K562 (cell line): ENCODE data around the gene C6orf15. TPM values are rescaled to one million over a fixed set of nuclear protein-coding genes. Genes with fewer than 3 reads are reported as not detected.
A peak's percentile ranks its signal among the peaks of the same experiment; 100 is the strongest.

Source experiments
- ADNP ChIP-seq: fragments of 200-800 bp; sonication (Bioruptor generic); IDR thresholded peaks from 2 replicates; pipeline ENCODE4 v1.6.1; 2016; ENCODE audit warnings: missing genetic modification characterization, missing compliant biosample characterization
- ATF1 ChIP-seq, 2 experiments: fragments of 450-650 bp in 1 of 2; IDR thresholded peaks; 2 replicates each; pipeline ENCODE4 v1.6.1; 2016; ENCODE audit warnings: missing compliant biosample characterization in 1 of 2, missing genetic modification characterization in 1 of 2
- BRD9 ChIP-seq: fragments of 450-650 bp; IDR thresholded peaks from 2 replicates; pipeline ENCODE4 v1.6.1; 2018; ENCODE audit warnings: low read depth; ENCODE audit not compliant: partially characterized antibody
- CHD1 ChIP-seq: fragments of 200-600 bp; sonication (generic); IDR thresholded peaks from one replicate; pipeline ENCODE4 v1.6.1; 2012; ENCODE audit warnings: mild to moderate bottlenecking, moderate library complexity, low read length, inconsistent platforms
- FOXP4 ChIP-seq: sonication (generic); formaldehyde crosslinking; IDR thresholded peaks from 2 replicates; pipeline ENCODE4 v1.8.0; 2022; ENCODE audit warnings: mild to moderate bottlenecking, missing genetic modification reagents, borderline replicate concordance
- JUNB ChIP-seq: fragments of 450-650 bp; formaldehyde crosslinking; conservative IDR thresholded peaks from 2 replicates; pipeline ENCODE4 v1.4.0; 2020; ENCODE audit warnings: mild to moderate bottlenecking
- KDM4B ChIP-seq, 2 experiments: fragments of 450-650 bp in 1 of 2; sonication (generic) in 1 of 2; IDR thresholded peaks; 2 replicates each; pipeline ENCODE4 v1.6.1; 2016 to 2017; ENCODE audit warnings: borderline replicate concordance in 2 of 2, antibody characterized with exemption in 1 of 2, low read depth in 1 of 2, mild to moderate bottlenecking in 1 of 2
- L3MBTL2 ChIP-seq: fragments of 450-650 bp; IDR thresholded peaks from 2 replicates; pipeline ENCODE4 v1.6.1; 2016; ENCODE audit warnings: mild to moderate bottlenecking, moderate library complexity
- NCOA2 ChIP-seq, 2 experiments: fragments of 450-650 bp; IDR thresholded peaks; 2 replicates each; pipeline ENCODE4 v1.6.1; 2018; ENCODE audit warnings: mild to moderate bottlenecking in 2 of 2, moderate library complexity in 1 of 2; ENCODE audit not compliant: partially characterized antibody in 2 of 2
- PML ChIP-seq: IDR thresholded peaks from 2 replicates; pipeline ENCODE4 v1.6.1; 2012; ENCODE audit warnings: low read length, inconsistent platforms
- POLR2H ChIP-seq: IDR thresholded peaks from 2 replicates; pipeline ENCODE4 v1.6.1; 2016; ENCODE audit warnings: missing genetic modification characterization, low read depth, mild to moderate bottlenecking, control low read depth, missing compliant biosample characterization, moderate library complexity
- SRF ChIP-seq, 2 experiments: fragments of 250-450, 450-650 bp in 1 of 2; sonication (Bioruptor Pico) in 1 of 2; sonication (generic) in 1 of 2; formaldehyde crosslinking; IDR thresholded peaks; 2 replicates each; pipeline versions ENCODE4 v1.5.0 to v1.5.1; 2020 to 2022; ENCODE audit warnings: mild to moderate bottlenecking in 1 of 2, missing genetic modification reagents in 1 of 2
- STAG1 ChIP-seq: sonication (generic); formaldehyde crosslinking; IDR thresholded peaks from 2 replicates; pipeline ENCODE4 v1.5.0; 2020; ENCODE audit warnings: missing genetic modification reagents, borderline replicate concordance
- TBP ChIP-seq: optimal IDR thresholded peaks from 2 replicates; pipeline ENCODE3; 2011; ENCODE audit warnings: low read depth, low read length, improper control_type of control experiment
- ZFP1 ChIP-seq: fragments of 450-650 bp; formaldehyde crosslinking; IDR thresholded peaks from 2 replicates; pipeline ENCODE4 v1.4.0; 2020; ENCODE audit warnings: mild to moderate bottlenecking, mixed read lengths
- ZHX1 ChIP-seq: fragments of 150-350 bp; conservative IDR thresholded peaks from 2 replicates; pipeline ENCODE4 v1.6.1; 2014; ENCODE audit warnings: low read length
- ZNF24 ChIP-seq: fragments of 450-650 bp; IDR thresholded peaks from 2 replicates; pipeline ENCODE4 v1.6.1; 2016
- ZNF699 ChIP-seq: fragments of 250-450 bp; sonication (Bioruptor Pico); IDR thresholded peaks from 2 replicates; pipeline ENCODE4 v1.8.0; 2021; ENCODE audit warnings: mild to moderate bottlenecking, moderate library complexity; ENCODE audit not compliant: insufficient replicate concordance
- polyA plus RNA-seq, 8 experiments: library from polyadenylated mRNA; depleted of rRNA in 4 of 8; stranded (reverse) in 5 of 8; unstranded in 3 of 8; fragments of >200 nt; fragmentation: Nextera tagmentation in 2 of 8; fragmentation: Illumina TruSeq in 1 of 8; extraction: Ambion mirVana in 2 of 8; extraction: Trizol in 1 of 8; gene quantifications; 2 replicates each; pipeline versions ENCODE4 v1.2.1 to v1.2.3, GENCODE V29; 2011 to 2014; ENCODE audit warnings: inconsistent platforms in 1 of 8, missing spikeins in 1 of 8
- total RNA-seq, 7 experiments: library from RNA; depleted of rRNA in 6 of 7; stranded (reverse); fragments of >200 nt in 6 of 7; fragmentation: Illumina TruSeq in 2 of 7; extraction: Trizol in 2 of 7; gene quantifications; 2 replicates each; pipeline versions ENCODE4 v1.2.1 to v1.2.3, GENCODE V29; 2011 to 2021; ENCODE audit warnings: low replicate concordance in 1 of 7
- TF ChIP-seq, protein P1 (sequence below), 2 experiments: IDR thresholded peaks in 1 of 2; conservative IDR thresholded peaks in 1 of 2; 2 replicates each; pipeline ENCODE4 v1.6.1; 2016; ENCODE audit warnings: low read depth in 2 of 2, mild to moderate bottlenecking in 1 of 2, missing compliant biosample characterization in 1 of 2, missing genetic modification characterization in 1 of 2, moderate library complexity in 1 of 2

The C6orf15 gene
- total and polyA plus RNA-seq, 9 of the 15 experiments (the other 6 are each of a cell fraction or from before 2014, with no cell fraction given): not detected

GRCh38 chr6:31068669-31069340, 43.6 kb downstream of the C6orf15 start (continued):
- TF ChIP-seq PML (no peak), TBP (peak; percentile 17), POLR2H (tag) (no peak), STAG1 (CRISPR knock-in tag) (peak; percentile 48; the same call in 1 of the 2 replicates), ZNF699 (CRISPR knock-in tag) (no peak), FOXP4 (0 out of 2 replicates have a peak, but pooled peaks have one; percentile 41), CHD1 (no peak), SRF (CRISPR knock-in tag; IDR thresholded peaks at IDR 0.05) (no peak), ZFP1 (no peak), L3MBTL2 (no peak), JUNB (CRISPR knock-in tag) (no peak), ATF1 (CRISPR knock-in tag; IDR thresholded peaks at IDR 0.05) (no peak), ATF1 (tag; IDR thresholded peaks at IDR 0.05) (0 out of 2 replicates have a peak, but pooled peaks have one; percentile 44), ADNP (tag) (no peak), ZHX1 (no peak), BRD9 (no peak), NCOA2 (IDR thresholded peaks at IDR 0.05; ENCODE audit: partially characterized antibody in 2 of 2) (no peak), KDM4B (IDR thresholded peaks at IDR 0.05; ENCODE audit: borderline replicate concordance in 2 of 2, low read depth in 1 of 2) (no peak), ZNF24 (no peak)
- TF ChIP-seq, protein P1, sequence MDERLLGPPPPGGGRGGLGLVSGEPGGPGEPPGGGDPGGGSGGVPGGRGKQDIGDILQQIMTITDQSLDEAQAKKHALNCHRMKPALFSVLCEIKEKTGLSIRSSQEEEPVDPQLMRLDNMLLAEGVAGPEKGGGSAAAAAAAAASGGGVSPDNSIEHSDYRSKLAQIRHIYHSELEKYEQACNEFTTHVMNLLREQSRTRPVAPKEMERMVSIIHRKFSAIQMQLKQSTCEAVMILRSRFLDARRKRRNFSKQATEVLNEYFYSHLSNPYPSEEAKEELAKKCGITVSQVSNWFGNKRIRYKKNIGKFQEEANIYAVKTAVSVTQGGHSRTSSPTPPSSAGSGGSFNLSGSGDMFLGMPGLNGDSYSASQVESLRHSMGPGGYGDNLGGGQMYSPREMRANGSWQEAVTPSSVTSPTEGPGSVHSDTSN (CRISPR knock-in tag; IDR thresholded peaks at IDR 0.05; ENCODE audit: low read depth): no peak
- TF ChIP-seq, protein P1 (tag; conservative IDR thresholded peaks at IDR 0.05; ENCODE audit: low read depth): peak; percentile 65
